DND-41 (cell line): ENCODE results near the gene KIRREL3.

ENCODE experiments used
- CTCF ChIP-seq: IDR thresholded peaks from 2 replicates; pipeline ENCODE4 v1.5.1; 2012; ENCODE audit warnings: borderline replicate concordance, low read length, moderate library complexity, mild to moderate bottlenecking; ENCODE audit not compliant: poor library complexity, severe bottlenecking; ENCODE audit errors: extremely low read depth
- EZH2 ChIP-seq: IDR thresholded peaks from 3 replicates; pipeline ENCODE4 v1.6.1; 2012; ENCODE audit warnings: borderline replicate concordance, low read depth, mild to moderate bottlenecking, moderate library complexity, low read length, inconsistent platforms; ENCODE audit not compliant: severe bottlenecking

- TF ChIP-seq CTCF (no peak), EZH2 (no peak)
These were observed 318.0 kb downstream of the KIRREL3 start for GRCh38 chr11:126682590-126682989.
